DMS 273 (cell line): ENCODE results near the gene CD300C.
"Not testable (repeated sequence)": the region's sequence is repeated elsewhere in the genome, so short reads cannot be mapped to it uniquely, and the experiment has no call there.

Experiments
- DNase-seq: peaks from one replicate; lab custom pipeline; 2025; ENCODE audit not compliant: unreplicated experiment; lab: John Stamatoyannopoulos, UW

The CD300C gene

DNA sequence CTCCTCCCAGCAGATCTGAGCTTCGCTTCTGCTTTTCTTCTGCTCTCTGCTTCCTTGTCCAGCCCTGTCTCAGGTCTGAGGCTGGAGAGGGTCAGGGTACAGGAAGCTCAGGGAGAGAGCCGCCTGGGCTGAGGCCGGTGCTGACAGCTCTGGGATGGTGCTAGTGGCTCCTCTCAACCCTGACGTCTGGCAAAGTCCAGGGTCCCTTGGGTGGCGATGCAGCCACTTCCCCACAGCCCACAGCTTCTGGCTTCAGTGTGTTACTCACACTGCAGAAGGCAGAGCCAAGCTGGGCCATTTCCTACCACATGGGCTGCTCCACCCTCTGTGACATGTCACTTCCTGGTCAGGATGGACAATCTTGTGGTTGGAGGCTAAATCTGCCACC lies at the start of gene CD300C:
Gene CD300C, minus strand, starts transcription at position 273 of the 388 bp plus-strand sequence. CDS start 333 bp downstream, outside the sequence.
- peak; percentile 11 for DNase-seq

DNA sequence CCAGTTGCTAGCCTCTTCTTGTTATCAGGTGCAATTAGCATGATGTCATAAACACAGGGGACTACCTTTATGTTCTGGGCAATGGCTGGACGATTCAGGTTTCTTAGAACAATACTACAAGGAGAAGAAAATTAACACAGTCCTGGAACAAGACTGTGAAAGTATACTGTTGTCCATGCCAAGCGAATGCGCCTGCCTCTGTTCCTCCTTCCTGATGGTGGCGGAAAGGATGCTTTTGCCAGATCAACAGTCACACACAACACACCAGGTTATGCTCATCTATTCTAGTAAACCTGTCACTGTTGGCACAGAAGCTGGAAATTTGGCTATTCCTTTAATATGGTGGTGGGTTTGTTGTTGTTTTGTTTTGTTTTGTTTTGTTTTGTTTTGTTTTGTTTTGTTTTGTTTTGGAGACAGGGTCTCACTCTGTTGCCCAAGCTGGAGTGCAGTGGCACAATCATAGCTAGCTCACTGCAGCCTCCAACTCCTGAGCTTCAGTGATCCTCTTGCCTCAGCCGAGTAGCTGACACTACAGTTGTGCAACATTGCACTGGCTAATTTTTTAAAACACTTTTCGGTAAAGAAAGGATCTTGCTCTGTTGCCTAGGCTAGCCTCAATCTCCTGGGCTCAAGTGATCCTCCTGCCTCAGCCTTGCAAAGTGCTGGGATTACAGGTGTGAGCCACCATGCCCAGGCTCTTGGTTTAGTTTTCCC lies 49.3 kb upstream of the CD300C start:
- no peak for DNase-seq

DNA sequence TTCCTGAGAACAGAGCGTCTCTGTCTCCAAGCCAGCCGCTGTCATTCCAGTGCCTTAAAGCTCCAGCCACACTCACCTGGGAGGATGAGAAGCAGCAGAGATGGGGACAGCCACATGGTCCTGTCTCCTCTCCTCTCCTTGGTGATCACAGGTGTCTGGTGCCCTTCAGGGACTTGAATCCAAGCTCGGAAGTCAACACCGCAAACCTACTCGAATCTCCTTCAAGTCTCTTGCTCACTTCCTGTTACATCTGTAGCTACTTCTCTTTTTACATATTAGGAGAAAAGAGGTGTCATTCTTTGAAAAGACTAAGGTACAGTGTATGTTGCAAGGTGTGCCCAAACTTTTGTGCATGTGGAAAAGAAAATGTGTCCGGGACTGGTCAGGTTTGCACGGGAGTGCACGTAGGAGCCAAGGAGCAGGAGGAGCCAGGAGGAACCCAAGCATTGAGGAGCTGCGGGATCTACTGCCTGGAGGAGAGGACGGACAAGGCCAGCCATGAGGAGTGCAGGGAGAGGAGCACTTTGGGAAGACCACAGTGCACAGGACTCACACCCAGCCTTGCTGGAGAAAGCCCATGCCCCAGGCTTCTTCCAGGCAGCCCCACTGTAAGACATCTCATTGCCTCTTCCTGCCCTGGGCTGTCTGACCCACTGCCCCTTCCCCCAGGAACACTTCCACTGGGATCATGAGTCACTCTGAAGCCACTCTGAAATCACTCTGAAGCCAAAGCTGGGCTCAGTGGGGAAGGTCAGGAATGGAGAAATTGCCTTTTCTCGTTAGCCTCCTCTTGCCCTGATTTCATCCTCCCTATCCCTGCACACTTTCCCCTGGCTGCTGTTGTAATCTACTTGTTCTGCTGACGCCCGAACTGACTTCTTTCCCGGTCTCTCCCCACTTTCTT lies 46.4 kb upstream of the CD300C start, which contains the start of gene CD300LD:
Gene CD300LD, minus strand, starts transcription at position 197 of the 904 bp plus-strand sequence. Its CDS starts 81 bp downstream, at position 116.
- DNase-seq: no peak

DNA sequence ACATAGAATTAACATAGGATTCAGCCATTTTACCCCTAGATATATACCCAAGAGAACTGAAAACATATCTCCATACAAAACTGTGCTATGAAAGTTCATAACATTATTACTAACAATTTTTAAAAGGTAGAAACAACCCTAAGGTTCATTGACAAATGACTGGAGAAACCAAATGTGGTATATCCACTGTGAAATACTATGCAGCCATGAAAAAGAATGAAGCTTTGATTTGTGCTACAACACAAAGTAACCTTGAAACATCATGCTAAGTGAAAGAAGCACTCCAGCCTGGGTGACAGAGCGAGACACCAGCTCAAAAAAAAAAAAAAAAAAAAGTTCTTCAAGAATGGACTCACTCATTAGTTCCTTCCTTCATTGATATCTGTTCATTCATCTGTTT lies 45.6 kb upstream of the CD300C start:
- DNase-seq: no peak

DNA sequence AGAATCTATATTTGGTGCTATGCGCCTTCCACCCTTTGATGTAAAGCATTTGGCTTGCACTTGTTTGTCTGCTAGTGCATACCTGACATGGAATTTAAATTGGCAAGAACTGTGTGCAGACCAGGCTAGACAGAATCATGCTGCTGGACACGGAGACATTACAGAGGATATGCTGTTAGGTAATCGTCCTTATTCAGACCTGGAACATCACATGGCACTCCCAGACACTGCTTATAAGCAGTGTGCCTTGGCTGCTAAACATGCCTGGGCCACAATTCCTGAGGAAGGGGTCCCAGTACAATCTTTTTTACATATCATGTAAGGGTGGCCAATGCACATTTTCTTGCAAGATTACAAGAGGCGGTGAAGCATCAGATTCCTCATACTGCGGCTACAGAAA lies 39.8 kb upstream of the CD300C start:
- no peak for DNase-seq

DNA sequence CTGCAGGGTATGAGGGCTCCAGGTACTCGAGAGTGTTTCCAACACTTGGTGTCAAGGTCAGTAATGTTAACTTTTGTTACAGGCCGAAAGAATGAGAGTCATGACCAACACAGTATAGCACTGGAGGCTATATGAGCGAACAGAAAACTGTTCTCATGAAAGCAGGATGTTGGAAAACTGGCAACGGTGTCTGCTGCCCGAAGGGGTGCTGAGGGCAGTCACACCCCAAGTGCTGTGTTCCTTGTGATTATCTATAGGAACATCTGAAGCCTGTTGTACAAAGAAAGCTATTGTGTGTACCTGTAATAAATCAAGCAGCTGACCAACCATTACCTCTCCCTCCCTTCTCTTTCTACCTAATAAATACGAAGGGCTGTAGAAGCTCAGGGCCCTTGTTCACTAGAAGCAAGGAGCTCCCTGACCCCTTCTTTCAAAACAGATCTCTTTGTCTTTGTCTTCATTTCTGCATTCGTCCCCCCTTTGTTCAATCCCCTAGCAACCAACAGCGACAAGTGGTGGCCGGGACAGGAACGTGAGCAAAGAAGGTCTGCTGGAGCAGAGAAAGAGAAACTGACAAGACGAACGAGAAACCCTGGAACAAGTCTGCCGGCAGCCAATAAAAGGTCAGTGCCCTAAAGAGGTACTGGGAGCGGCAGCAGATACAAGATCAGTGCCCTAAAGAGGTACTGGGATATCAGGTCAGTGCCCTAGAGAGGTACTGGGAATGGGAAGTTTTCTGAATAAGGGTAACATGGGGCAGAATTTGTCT lies 38.6 kb upstream of the CD300C start:
- DNase-seq: no peak

DNA sequence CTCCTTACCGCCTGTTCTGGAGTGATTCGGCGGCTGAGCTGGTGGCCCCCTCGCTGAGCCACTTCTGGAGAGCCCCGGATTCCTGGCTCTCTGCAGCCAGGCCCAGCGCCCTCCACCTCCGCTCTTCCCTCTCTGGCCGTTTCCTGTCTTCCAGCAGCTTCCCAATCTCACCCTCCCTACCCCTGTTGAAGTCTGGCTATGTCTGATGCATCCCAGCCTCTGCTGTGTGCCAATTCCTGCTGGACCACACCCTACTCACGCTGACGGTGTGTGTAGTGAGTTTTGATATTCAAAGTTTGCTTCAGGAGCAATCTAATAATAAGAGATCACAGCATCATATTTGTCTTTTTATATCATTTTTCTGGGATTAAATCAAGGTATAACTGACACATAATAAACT lies 36.7 kb upstream of the CD300C start:
- DNase-seq: no peak

DNA sequence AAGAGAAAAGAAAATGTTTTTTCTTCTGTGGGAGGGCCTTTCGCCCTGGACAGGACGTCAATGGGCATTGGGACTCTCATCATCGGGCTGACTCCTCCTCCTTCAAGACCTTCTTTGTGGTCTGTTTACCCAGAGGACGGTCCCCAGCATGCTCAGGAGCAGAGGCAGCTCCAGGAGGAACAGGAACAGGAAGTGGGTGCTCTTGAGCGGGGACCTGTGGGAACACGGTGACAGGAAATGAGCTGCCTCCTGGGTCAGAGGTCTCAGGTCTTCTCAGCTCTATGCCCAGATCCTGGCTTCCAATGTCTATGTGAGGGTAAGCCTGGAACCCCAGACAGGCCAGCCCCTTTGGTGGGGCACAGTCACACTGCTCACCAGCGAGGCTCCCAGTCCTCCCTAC lies 34.0 kb upstream of the CD300C start:
- no peak for DNase-seq

DNA sequence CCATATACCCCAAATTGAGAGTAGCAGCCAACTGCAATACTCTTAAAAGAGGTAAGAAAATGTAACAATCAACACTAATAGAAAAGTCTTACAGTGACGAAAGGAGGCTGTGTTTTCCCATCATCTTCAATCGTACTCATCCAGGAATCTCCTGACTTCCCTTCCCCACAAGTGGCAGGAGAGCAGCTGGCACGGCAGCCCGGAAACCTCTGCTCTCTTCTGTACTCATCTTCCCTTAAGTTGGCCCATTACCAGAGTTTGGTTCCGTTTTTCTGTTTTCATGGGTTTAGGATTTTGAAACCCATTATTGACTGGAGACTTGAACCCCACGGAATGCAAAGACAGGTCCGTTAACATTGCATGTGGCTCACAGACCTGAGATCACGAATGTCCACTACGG lies 33.1 kb upstream of the CD300C start:
- DNase-seq: no peak

DNA sequence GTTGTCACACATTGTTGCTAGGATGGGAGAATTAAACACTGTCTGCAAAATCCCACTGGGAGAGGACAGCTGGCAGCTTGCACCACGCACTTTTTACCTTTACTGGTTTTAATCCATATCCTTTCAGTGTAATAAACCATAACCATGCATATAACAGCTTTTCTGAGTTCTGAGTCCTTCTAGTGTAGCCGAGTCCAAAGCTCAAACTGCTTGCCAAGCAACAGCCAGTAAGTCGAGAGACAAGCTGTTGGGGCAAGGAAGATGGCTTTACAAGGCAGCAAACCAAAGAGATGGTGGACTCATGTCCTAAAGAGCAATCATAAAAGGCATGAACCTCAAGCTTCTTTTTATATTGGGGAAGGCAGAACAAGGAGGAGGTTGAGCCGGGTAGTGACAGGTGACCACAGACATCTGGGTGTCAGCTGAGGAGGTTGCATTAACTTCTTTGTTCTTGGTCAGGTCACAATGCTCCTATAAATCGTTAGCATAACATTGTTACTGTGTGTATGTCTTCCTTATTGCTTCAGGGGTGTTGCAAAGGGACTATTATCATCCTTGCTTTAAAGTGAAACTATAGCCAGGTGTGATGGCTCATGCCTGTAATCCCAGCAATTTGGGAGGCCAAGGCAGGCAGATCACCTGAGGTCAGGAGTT lies 28.7 kb upstream of the CD300C start:
- DNase-seq: no peak

DNA sequence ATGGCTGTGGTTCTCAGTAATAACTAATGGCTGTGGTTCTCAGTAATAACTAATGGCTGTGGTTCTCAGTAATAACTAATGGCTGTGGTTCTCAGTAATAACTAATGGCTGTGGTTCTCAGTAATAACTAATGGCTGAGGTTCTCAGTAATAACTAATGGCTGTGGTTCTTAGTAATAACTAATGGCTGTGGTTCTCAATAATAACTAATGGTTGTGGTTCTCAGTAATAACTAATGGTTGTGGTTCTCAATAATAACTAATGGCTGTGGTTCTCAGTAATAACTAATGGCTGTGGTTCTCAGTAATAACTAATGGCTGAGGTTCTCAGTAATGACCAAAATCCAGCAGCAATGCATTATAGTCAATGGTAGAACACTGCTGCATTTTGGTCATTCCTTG lies 27.7 kb upstream of the CD300C start:
- DNase-seq: not testable (repeated sequence)

DNA sequence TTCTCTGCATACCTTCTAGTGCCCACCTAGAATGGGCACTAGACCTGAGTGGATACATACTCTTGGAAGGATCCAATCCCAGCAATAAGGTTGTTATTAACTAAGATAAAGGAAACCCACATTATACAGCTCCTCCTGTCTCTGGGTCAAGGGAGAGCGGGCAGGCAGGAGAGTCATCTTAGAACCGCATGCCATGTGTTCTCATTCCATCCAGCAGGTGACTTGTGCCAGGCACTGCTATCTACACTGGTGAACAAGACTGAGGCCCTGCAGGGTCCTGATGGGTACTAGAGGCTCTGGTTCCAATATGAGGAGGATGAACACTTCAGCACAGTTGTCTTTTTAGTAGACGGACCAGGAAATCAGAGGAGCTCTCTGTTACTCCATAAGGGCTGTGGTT lies 27.3 kb upstream of the CD300C start:
- DNase-seq: no peak

DNA sequence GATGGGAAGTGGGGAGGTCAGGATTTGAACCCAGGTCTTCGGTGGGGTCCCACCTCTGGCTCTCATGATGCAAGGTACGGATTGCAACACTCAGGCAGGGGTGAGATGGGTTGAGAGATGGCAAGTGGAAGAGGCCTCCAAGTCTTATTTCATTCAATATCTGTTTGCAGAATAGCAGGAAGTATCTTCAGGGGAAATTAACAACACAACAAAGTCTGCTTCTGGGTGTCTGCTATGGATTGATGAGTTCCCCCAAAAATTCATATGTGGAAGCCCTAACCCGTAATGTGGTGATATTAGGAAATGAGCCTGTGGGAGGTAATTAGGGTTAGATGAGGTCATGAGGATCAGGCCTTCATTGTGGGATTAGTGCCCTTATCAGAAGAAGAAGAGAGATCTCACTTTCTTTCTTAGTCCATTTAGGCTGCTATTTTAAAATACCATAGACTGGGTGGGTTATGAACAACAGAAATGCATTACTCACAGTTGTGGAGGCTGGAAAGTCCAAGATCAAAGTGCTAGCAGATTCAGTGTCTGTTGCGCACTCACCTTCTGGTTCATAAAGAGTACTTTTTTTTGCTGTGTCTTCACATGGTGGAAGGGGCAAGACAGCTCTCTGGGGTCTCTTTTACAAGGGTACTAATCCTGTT lies 25.8 kb upstream of the CD300C start:
- no peak for DNase-seq

DNA sequence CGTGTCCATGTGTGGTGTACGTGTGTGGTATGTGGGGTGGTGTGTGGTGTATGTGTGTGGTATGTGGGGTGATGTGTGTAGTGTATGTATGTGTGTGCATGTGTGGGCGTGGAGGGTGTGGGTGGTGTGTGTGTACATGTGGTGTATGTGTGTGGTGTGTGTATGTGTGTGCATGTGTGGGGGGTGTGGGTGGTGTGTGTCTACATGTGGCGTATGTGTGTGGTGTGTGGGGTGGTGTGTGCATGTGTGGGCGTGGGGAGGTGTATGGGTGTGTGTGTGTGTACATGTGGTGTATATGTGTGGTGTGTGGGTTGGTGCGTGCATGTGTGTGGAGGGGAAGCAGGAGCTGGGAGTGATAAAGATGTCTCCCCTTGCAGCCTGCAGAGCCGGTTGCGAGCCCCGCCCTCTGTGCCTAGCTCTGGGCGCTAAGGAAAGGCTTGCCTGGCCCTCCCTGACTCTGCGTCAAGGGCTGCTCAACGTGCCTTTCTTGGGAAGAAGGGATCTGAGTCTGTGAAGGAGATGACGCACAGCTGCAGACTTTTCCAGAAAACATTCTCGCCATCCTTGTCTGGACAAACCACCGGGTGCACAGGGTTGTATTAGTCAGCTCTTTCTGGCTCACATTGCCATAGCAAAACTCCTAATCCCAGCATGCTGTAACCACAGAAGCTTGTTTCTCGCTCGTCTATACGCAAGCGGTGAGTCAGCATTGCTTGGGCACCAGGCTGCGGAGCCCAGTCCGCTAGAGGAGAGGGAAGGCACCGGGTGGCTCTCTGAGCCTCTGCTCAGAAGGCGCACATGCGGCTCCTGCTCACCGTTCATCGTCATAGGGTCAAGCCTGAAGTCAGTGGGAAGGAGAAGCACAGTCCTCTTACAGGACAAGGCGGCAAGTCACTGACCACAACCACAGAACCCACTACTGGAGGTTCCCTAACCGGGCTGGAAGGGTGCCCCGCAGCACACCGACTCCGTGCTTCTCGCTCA lies 23.4 kb upstream of the CD300C start:
- peak; percentile 54 for DNase-seq

DNA sequence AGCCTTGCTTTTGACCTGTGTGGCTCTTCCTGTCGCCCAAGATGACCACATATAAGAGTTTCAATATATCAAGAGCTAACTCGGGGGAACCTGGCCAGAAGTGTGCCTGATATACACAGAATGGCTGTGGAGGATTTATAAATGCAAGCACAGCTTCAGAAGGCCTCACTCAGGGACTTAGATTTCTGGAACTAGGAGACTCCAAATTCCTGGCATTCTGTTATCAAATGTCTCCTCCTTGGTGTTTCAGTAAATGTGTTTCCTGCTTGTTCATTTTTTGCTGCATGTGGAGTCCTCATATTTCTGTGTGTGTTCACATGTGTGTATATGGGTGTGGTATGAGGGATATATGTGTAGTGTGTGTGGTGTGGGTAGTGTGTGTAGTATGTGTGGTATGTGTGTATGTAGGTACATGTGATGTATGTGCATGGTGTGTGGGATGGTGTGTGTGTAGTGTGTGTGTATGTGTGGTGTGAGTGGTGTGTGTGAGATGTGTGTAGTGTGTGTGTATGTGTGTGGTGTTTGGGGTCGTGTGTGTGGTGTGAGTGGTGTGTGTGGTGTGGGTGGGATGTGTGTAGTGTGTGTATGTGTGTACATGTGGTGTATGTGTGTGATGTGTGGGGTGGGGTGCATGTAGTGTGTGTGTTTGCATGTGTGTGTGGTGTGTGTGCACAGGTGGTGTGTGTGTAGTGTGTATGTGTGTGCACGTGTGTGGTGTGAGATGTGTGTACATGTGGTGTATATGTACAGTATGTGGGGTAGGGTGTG lies 22.4 kb upstream of the CD300C start:
- DNase-seq: no peak

DNA sequence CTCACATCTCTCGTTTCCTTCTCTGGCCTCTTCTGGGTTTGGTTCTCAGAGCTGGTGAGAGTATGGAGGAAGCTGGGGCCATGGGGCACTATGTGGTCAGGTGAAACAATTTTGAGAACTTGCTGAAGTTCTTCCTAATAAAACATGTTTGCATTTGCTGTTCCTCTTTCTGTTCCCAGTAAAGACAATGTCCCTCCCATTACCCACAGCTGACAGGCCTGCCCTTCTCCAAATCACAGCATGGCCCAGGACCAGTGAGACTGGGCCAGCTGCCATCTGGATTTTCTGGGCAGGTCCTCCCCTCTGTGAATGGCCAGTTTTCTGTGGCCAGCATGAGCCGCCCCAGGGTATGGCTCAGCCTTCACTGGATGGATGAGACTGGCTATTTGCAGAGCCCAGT lies 21.5 kb upstream of the CD300C start, which contains the start of gene CD300H:
Gene CD300H, minus strand, starts transcription at position 113 of the 400 bp plus-strand sequence.
- DNase-seq: no peak

DNA sequence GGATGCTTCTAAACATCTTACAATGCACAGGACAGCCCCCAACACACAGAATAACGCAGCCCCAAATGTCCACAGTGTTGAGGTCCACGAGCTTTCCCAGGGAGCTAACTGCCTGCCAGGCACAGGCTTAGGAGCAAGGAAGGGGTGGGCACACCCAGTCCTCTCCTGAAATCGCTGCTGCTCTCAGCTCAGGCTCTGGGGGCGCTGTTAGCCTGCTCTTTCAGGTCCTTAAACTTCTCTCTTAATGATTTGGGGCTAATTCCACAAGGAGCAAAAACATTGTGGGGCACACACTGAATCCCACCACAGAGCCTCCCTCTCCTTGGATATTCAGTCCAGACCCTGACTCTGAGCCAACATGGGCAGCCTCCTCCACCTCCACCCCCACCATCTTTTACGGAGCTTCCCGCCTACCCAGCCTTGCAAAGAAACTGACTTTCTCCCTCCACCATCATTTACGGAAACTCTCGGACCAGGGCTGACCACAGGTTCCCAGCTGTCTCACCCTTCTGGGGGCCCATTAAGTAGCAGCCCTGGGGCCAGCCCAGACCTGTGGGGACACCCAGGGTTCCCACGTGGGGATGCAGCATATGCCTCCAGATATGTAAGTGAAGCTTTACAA lies 20.3 kb upstream of the CD300C start:
- DNase-seq: peak; percentile 79

DNA sequence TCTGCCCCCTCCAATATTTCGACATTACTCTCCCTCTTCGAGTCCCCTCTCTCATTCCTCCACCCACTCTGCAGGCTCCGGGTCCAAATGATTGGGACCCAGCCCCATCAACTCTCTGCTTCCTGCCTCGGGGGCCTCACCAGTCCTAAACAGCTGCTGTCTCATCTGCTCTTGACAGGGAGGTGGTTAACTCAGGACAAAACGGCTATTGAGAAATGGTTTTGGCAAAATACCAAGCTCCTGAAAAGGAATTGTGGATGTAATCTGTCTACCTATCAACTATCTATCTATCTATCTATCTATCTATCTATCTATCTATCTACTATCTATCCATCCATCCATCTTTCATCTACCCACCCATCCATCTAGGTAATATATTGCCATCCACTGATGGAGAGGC lies 19.2 kb upstream of the CD300C start:
- no peak for DNase-seq
